Left cardiac atrium (tissue), 4 donors: ENCODE results near the gene ELOB. TPM values are rescaled to one million over a fixed set of nuclear protein-coding genes. Genes with fewer than 3 reads are reported as not detected.

Experiments used
- ATAC-seq, 2 donors: fragments of 200-7000 bp; cut with Tn5 transposase; one replicate each; pipeline ENCODE4 v1.9.1; 2020; ENCODE audit warnings: mild to moderate bottlenecking in 2 of 2, moderate library complexity in 2 of 2
- DNase-seq: peaks from one replicate; pipeline ENCODE4 v3.0.0-alpha.2; 2020
- intact Hi-C, 2 donors: fragments of 100-400 bp; cut with DNase I; formaldehyde crosslinking; loops; one replicate each; pipeline versions ENCODE4 v1.14.1 to v1.15.1; 2022 to 2023
- long read RNA-seq: library from polyadenylated mRNA; unstranded; transcript quantifications from one replicate; pipeline ENCODE4 v2.0.0, GENCODE V29; 2021
- total RNA-seq, 2 donors: library from RNA; stranded (reverse); fragmentation: NEBNext Ultra II Directional; extraction: Animal tissue kit (Norgen Biotek cat#: 25700); gene quantifications; one replicate each; pipeline ENCODE4 v1.2.1, GENCODE V29; 2021
- donor health status: DM: no; HTN: yes; CAD: no.
- donor health status: DM: no; HTN: yes; CAD: no; lungs with severe emphysema.
- donor health status: DM: yes; HTN: yes; CAD: no.
- donor health status: Dilated cardiomyopathy.

Gene ELOB
- total RNA-seq: 100 to 1,000 TPM; 262 to 270 TPM
- long read RNA-seq, transcript ELOB-203 (4 exons, 991 nt): major isoform, 9 of 15 reads
- long read RNA-seq, partial matches to known transcripts: 2 of 15 reads
- long read RNA-seq, other reads (novel, unspliced or antisense): 2 of 15 reads

DNA sequence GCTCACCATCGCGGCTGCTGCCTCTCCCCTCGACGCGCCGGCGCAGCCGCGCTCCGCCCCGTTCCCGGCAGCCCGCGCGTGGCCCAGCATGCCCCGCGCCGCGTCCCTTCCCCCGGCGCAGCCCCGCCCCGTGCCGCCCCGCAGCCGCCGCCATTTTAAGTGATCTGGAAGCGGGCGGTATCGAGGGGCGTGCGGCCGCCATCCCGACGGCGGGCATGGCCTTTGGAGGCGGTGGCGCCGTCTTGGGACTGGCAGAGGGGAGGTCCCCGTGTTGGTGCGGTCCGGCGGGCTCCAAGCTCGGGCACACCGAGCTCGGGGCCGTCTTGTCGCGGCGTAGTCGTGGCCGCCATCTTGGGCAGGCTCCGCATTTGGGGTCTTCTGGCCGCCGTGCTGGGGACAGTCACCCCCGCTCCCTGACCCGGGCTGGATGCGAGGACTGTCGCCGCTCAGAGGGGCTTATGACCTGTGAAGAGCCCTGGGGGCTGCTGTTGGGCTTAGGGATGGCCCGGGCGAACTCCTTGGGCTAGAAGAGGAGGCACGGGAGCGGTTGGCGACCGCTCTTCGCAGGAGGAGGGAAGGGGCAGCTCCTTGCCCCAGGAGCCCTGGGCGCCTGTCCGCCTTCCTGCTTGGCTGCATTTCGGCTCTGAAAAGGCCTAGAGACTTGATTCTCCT lies at the start of gene ELOB:
Gene ELOB, minus strand, starts transcription at position 50 of the 672 bp plus-strand sequence. Its CDS starts 41 bp downstream, at position 9.
- intact Hi-C loops: no loop called here
- DNase-seq (peak; percentile 89), ATAC-seq (peak; percentile 94 to 97)

DNA sequence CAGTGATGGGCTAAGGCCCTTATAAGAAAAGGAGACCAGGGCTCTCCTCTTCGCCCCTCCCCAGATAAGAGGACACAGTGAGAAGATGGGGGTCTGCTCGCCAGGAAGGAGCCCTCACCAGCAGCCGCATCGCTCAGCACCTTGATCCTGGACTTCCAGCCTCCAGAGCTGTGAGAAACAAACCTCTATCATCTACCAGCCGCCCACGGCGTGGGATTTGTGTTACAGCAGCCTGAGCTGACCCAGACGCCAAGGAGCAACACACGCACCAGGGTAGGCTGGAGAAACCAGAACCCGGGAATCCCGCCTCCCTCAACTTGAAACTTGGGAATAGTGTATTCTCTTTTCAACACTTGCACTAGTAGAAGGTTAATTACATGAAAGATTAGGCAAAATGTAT lies 48.8 kb upstream of the ELOB start:
- no peak for ATAC-seq
- intact Hi-C loops: no loop called here

DNA sequence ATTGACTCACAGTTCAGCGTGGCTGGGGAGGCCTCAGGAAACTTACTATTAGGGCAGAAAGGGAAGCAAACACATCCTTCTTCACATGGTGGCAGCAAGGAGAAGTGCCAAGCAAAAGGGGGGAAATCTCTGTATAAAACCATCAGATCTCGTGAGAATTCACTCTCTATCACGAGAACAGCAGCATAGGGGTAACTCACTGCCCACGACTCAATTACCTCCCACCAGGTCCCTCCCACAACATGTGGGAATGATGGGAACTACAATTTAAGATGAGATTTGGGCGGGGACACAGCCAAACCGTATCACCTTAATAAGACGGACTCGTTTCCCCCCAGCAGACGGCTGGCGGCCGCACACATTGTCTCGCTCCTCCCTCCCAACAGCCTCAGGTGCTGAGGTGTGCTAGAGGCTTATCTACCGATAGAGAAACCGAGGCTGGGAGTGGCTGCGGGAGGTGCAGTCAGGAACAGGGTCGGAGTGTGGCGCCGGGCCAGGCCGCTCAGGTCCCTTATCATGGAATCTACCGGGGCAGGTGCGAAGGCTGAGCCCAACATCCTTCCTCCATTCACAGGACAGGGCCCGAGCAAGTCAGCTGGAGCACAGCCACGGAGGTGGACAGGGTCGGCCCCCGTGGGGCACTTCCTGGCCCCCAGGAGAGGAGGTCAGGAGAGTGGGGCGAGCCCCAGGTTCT lies 48.1 kb upstream of the ELOB start:
- no peak for ATAC-seq
- DNase-seq: no peak
- intact Hi-C loops: no loop called here

More for the DNA sequence above, 48.8 kb upstream of the ELOB start:
- no peak for DNase-seq

DNA sequence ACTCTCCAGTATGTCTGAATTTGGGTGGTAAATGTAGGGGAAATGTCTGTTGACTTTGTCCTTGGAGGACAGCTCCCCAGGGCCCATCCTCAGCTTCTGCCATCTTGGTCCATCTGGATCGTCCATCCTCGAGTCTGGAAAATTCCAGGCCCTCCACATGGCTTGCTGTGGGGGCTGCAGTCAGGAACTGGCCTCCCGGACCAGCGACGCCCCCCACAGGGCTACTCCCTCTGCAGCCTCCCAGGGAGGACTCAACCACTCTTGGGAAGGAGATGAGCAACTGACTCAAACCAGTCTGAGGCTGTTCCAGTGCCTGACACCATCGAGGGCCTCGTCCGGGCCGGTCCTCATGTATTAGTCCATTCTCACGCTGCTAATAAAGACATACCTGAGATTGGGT lies 47.5 kb upstream of the ELOB start:
- ATAC-seq: no peak
- intact Hi-C loops: no loop called here
- no peak for DNase-seq

DNA sequence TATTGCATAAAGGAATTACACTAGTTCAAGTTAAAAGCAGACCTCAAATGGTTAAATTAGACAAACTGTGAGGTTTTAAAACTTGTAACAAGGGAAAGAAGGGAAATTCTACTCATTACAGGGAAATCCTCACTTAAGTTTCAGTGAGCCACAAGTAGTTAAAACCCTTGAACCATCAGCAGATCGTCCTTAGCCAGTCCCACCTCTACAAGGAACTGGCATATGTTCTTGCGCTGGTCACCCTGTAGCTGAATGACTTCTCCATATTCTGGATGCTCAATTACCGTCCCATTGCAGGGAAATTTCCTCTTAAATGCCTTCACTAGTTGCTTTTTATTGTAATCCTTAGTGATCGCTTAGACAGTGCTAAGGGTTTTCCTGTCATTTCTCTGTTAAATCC lies 45.4 kb upstream of the ELOB start:
- intact Hi-C loops: no loop called here
- DNase-seq (no peak), ATAC-seq (no peak)

DNA sequence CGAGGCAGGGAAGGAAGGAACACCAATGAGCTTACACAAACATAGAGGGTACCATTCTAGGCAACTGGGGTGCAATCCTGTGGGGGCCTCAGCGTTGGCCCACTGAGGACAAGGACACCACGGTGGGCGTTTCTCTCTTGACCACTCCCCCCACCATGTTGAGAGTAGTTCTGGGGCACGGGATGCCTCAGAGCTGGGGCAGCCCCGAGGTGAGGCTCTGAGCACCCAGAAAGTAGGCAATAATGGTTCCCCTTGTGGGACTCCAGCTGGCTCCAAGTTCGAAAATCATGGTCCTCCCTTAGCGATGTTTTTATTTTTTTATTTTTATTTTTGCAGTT lies 45.0 kb upstream of the ELOB start:
- DNase-seq (no peak), ATAC-seq (no peak)
- intact Hi-C loops: no loop called here

DNA sequence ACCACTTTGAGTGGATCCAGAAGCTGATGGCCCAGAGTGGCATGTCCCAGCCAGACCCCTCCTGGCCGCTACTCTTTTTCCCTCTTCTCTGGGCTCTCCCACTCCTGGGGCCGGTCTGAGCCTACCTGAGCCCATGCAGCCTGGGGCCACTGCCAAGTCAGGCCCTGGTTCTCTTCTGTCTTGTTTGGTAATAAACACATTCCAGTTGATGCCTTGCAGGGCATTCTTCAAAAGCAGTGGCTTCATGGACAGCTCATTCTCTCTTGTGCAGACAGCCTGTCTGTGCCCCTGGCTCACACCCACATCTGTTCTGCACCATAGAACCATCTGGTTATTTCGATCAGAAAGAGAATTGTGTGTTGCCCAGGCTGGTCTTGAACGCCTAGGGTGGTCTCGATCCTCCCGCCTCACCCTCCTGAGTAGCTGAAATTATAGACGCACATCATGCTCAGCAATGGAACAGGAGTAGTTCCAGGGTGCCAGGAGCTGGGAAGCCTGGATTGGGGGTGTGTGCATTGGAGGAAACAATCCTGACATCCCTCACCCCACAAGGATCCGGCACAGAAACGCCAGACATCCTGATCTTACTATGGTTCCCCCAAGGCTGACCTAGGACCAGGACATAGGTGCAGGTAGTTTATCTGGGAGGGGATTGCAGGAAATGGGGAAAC lies 44.5 kb upstream of the ELOB start:
- ATAC-seq (no peak), DNase-seq (no peak)
- intact Hi-C loops: no loop called here

DNA sequence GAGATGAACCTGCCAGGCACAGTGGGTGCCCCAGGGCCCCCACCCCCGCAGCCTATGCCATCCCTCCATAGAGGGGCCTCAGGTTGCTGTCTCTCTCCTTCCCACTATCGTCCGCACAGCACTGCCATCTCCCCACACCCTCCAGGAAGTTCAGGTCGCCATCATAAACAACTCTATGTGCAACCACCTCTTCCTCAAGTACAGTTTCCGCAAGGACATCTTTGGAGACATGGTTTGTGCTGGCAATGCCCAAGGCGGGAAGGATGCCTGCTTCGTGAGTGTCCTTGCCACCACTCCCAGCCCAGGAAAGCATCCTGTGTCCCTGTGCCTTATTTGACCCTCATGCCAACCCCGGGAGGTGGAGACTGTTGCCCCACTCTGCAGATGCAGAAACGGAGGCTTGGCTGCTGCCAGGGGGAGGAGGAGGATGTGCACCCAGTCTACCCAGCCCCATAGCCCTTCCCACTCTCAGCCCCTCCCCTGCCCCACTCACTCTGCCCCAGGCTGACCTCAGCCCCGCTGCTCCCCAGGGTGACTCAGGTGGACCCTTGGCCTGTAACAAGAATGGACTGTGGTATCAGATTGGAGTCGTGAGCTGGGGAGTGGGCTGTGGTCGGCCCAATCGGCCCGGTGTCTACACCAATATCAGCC lies 43.9 kb upstream of the ELOB start:
- no peak for DNase-seq
- intact Hi-C loops: no loop called here

DNA sequence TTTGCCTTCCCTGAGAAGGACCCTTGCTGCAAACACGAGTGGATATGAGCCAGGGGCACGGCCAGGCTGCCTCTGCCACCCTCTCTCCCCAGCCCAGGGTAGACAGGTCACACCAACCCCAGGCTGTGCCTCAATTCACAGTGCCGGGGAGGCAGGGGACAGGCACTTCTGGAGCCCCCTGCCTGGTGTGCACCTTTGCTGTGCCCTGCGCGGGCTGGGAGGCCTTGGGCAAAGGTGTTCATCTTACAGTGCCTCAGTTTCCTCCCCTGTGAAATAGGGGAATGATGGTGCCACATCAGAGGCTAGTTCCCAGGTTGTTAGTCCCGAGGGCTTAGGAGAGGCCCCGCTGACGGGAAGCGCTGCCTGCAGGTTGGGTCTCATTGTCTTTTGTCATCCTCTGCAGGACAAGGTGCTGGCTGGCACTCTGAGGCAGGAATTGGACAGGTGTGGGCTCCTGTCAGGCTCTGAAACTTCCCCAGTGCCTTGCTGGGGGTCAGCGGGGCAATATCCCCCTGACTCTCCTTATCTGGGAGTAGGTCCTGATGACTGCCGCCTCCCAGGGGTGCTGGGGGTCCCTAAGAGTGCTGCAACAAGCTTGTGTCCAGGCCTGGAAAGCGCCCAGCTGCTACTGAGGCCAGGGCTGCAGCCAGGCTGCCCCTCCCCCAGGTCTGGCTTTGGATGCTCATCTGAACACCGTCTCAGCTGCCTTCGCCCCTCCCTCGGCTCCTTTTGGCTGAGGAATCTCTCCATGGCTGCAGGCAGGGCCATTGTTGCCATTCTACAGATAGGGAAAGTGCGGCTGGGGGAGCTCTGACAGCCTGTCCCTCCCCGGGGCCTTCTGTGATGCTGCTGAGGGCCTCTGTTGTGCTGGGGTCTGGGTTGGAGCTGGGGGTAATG lies 43.1 kb upstream of the ELOB start:
- DNase-seq (no peak), ATAC-seq (no peak)
- intact Hi-C loops: no loop called here

More for the DNA sequence above, 43.9 kb upstream of the ELOB start:
- no peak for ATAC-seq

DNA sequence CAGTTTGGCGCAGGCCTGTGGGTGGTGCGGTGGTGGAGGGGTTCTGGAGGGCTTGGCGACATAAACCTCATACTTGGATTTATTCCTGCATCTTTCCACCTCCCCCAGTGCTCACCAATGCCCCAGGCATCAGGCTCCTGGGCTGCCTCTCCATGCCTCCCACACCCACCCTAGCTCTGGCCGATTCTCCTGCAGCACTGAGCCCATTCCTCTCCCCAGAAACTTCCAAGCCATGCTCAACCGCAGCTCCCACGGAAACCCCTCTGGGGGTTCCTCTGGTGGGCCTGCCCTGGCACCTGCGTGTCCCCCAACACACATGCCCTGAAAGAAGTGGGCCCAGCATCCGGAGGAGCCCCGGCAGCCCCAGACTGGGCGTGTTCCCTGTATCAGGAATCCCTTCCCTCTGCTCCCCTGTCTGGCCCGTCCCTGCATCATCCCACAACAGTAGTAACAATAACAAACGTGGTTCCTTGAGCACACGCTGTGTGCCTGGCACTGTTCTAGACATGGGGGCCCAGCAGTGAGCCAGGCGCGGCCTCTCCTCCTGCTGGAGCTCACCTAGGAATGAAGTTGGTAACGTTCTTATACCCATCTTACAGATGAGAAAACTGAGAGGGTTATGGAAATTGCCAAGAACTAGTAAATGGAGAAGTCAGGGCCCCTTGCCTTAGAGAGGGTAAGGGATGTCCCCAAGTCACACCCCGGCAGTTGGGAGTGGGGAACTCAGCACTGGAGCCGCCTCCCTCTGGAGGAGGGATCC lies 42.3 kb upstream of the ELOB start:
- ATAC-seq (no peak), DNase-seq (no peak)
- intact Hi-C loops: no loop called here

DNA sequence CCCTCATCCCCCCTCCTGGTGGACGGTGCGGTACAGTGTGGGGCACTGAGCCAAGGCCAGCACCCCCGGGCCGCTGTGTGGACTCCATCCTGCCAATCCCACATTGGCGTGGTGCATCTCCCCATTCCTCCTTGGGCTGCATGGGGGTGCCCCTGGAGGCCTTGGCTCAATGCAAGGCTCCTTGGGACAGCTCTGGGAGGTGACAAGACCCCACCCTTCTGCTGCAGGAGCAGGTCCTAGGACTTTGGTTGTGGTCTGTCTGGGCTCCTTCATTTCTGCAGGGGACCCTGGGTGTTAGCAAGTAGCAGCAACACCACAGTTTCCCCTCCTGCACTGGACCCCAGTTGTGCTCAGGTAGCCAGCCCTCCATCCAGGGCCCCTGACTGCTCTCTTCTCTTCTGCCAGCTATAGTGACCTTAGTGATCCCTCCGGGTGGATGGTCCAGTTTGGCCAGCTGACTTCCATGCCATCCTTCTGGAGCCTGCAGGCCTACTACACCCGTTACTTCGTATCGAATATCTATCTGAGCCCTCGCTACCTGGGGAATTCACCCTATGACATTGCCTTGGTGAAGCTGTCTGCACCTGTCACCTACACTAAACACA lies 41.3 kb upstream of the ELOB start:
- DNase-seq: no peak
- intact Hi-C loops: no loop called here
- no peak for ATAC-seq

DNA sequence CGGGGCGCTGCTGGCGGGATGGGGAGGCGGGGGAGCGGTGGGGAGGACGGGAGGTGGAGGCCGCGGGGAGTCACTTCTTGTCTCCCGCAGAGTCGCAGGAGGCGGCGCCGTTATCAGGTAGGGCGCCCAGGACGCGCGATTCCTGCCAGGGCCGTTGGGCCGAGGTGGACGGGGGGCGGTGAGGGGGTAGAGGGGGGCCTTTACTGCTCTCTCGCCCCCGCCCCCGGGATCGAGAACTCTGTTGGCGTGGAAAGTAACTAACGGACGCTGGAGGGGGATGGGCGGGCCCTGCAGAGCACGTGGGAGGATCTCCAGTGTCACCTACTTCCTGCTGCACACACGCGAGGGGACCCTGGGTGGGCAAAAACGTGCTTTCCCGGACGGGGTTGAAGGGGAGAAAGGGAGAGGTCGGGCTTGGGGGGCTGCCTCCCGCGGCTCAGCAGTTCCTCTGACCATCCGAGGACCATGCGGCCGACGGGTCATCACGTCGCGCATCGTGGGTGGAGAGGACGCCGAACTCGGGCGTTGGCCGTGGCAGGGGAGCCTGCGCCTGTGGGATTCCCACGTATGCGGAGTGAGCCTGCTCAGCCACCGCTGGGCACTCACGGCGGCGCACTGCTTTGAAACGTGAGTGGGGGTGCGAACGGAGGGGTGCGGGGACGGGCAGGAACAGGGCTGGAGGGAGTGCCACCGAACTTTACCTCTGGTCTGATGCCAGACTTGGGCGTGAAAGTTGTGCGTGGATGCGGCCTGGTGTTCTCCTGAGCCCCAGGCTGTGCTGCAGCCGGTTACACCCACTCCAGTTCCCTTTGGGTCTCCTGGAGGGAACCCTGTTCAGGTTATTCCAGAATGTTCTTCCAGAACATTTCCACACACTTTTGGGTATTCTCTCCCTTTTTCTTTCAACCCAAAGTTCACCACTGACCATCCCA lies 40.5 kb upstream of the ELOB start:
- ATAC-seq (no peak), DNase-seq (no peak)
- intact Hi-C loops: no loop called here

DNA sequence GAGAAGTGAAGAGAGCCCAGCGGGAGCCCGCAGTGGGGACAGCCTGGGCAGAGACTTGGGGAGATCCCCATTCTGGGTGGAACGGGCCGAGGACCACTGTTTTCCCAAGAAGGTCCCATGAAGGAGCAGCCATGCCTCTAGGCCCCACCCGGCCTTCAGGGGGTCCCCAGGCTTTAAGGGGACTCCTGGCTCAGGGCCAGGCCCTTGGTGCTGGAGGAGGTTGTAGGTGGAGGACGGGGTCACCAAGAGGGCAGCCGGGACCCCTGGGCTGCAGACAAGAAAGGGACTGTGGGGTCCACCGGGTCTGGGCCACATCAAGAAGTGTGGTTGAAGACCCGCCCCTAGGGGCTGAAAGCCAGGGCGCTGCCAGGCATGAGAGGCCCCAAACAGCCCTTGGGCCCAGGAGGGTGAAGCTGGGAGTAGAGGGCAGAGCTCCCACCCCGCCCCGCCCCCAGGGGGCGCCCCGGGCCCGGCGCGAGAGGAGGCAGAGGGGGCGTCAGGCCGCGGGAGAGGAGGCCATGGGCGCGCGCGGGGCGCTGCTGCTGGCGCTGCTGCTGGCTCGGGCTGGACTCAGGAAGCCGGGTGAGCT lies 39.8 kb upstream of the ELOB start, which contains the start of gene PRSS21:
Gene PRSS21, plus strand, starts transcription at position 487 of the 589 bp plus-strand sequence. Its CDS starts 32 bp downstream, at position 519.
- intact Hi-C loops: no loop called here
- no peak for DNase-seq
- no peak for ATAC-seq

DNA sequence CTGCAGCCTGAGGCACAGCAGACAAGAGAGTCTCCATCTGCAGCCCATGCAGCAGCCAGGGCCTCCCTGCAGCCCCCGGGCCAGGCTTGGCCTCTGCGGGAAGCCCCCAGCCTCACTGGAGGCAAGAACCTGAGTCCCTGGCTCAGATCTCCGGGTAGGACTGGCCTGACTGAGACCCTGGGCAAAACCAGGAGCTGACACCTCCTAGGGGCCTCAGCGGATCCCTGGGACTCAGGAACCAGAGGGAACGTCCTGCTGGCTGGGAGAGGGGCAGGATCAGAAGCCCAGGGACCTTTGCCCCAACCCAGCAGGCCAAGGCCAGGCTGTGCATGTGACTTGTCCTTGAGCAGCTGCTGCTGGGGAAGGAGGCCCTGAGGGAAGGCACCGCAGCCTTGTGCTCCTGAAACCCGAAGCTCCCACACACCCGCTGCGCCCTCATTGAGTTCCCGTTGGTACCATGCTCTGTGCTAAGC lies 38.3 kb upstream of the ELOB start:
- DNase-seq: no peak
- no peak for ATAC-seq
- intact Hi-C loops: no loop called here

DNA sequence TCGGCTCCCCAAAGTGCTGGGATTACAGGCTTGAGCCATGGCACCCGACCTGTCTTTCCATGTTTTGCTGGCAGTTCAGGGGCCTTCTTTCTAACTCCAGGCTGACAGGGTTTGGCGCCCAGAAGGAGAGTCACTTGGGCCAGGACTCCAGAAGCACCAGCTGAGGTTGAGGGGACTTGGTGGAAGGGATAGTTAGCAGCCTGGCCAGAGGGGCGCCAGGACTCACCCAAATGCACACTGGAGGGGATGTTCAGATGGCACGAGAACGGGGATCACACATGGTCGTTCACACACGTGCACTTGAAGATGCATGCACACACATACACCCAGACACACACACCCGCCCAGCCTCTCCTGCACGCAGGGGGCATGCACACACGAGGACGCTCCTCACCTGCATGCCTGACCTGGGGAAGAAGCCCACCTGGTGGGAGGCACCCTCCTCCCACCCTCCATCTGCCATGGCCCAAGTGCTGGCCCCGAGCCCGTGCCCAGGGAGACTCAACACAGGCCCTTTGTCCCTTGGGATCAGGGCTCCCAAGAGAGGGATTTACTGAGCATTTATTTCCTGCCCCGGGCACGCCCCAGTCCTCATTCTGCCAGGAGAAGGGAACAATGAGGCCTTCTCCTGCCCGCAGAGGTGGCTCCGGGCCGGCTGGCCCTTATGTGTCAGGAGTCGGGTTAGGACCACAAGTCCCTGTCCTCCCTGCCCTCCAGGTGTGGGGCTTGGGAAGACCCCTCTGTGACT lies 37.6 kb upstream of the ELOB start:
- ATAC-seq (no peak), DNase-seq (no peak)
- intact Hi-C loops: no loop called here
